Skin epidermis (tissue), 12 donors: ENCODE data around the gene MYOM3.

ENCODE experiments used
- H3K27ac ChIP-seq, 21 experiments: fragments of 200-600 bp; sonication (generic) in 11 of 21; one replicate each; pipeline ENCODE4 v1.5.0; 2020; ENCODE audit warnings: mild to moderate bottlenecking in 3 of 21, inconsistent platforms in 2 of 21, moderate library complexity in 2 of 21
- H3K4me3 ChIP-seq, 7 experiments: fragments of 200-600 bp; sonication (generic) in 2 of 7; one replicate each; pipeline ENCODE4 v1.5.0; 2020; ENCODE audit warnings: inconsistent platforms in 2 of 7, mild to moderate bottlenecking in 2 of 7, moderate library complexity in 1 of 7

MYOM3 gene

DNA sequence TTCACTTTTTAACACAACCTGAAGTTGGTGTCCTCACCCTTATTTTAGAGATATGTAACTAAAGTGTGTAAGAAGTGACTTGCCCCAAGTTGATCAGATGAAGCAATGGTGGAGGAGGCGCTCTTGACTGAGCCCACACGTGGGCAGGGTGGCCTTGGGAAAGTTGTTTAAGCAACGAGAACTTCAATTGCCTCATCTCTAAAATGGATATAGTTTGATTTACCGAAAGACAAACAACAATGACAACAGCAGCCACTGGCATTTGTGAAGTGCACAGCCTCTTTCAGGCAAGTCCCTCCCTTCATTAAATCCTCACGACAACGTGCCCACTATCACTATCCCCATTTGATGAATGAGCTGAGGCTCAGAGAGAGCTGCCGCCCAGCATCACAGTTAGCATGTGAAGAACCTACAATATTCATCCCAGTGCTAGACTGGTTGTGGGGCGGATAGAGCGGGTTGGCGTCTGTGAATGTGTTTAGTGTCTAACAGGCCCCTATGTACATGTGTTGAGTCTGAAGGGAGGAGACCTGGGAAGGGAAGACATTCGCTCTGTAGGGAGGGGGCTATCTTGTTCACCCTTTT is 28.0 kb upstream of the MYOM3 start:
- H3K27ac ChIP-seq = peak overlapping the region in 4 of 21 experiments; percentile 3 to 60 (median 38)
- H3K4me3 ChIP-seq = no peak overlapping the region

DNA sequence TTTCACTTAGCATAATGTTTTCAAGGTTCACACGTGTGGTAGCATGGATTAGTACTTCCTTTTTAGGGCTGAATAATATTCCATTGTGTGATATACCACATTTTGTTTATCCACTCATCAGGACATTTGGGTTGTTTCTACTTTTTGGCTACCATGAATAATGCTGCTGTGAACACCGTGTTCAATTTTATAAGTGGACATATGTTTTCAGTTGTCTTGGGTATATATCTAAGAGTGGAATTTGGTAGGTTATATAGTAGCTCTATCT is 27.2 kb upstream of the MYOM3 start:
- no peak overlapping the region for H3K27ac ChIP-seq

DNA sequence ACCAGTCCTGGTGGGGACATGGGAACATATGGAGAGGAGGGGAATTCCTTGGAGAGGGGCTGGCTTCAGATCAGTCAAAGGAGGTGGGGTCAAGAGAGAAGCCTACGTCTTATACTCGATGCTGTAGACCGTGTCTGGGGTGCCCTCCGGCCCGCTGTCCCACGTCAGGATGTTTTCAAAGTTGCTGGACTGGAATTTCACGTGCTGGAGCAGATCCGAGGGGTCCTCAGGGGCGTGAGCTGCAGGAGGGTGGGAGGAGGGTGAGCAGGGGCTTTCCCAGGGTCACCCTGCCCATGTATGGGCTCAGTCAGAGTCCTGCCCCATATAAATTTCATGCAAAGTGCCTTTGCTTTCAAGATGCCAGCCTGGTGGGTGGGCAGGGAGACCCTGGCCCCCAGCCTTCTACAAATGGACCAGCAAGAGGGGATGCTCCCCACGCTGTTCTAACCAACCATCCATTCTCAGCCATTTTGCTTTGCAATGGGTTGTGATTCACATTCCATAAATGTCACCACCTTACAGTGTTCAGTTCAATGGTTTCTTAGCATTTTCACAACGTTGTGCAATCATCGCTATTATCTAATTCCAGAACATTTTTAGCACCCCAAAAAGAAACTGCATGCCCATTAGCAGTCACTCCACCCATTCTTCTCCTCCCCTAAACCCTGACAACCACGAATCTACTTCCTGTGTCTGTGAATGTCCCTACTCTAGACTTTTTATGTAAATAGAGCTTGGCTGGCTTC is 26.7 kb upstream of the MYOM3 start:
- no peak overlapping the region for H3K27ac ChIP-seq
- no peak overlapping the region for H3K4me3 ChIP-seq

More for the DNA sequence above, 27.2 kb upstream of the MYOM3 start:
- no peak overlapping the region for H3K4me3 ChIP-seq

- Histone ChIP-seq H3K4me3 (no peak overlapping the region), H3K27ac (no peak overlapping the region)
Observed at GRCh38 chr1:24136956-24137539, 25.1 kb upstream of the MYOM3 start.

GRCh38 chr1:24134376-24134775 is 22.4 kb upstream of the MYOM3 start:
- no peak overlapping the region for H3K4me3 ChIP-seq
- no peak overlapping the region for H3K27ac ChIP-seq

DNA sequence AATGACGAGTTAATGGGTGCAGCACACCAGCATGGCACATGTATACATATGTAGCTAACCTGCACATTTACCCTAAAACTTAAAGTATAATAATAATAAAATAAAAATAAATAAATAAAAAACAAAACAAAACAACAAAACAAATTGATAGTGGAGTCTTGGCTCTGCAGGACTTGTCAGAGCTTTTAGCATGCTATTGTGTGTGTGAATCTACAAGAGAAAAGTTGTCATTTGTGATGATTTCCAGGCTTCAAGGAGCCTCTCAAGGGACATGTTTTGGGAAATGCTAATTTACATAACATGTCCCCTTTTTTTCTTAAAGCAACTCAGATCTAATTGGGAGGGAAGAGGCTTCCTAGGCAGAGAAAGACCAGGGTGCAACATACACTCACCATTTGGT is 21.9 kb upstream of the MYOM3 start:
- Histone ChIP-seq H3K27ac (no peak overlapping the region), H3K4me3 (no peak overlapping the region)

DNA sequence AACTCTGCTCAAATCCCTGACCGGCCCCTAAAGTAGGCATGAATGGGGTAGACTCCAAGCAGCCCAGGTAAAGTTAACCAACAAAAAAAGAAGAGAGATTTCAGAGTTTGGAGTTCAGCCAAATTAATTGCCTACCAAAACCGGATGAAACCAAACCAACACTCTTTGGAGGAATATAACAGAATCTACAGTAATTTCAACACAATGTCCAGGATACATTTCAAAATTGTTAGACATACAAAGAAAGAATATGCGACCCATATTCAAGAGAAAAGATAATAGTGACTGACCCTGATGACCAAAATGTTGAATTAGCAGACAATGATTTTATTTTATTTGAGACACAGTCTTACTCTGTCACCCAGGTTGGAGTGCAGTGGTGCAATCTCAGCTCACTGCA is 18.4 kb upstream of the MYOM3 start:
- no peak overlapping the region for H3K4me3 ChIP-seq
- no peak overlapping the region for H3K27ac ChIP-seq

DNA sequence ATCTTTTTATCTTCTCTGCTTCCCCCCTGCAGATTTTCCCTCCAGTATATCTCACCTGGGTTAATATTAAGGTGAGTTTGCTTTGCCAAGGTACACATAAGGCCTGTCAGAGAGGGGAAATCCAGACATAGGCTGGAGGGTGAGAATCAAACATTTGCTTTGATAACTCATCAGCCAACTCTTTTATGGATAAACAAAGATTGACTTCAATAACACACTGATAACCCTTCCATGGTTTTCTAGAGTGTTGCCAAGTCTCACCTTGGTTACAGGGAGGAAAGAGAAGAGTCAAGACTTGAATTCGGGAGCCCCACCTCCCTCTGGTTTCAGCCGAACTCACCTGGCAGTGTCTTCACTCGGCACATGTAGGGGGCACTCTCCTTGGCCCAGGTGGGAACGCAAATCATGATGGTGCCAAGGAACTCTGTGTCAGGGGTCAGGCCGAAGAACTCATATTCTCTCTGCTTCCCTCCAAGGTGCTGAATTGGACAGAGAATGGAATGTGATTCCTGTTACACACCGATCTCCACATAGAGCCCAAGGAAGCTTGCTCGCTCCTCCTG is 15.9 kb upstream of the MYOM3 start:
- no peak overlapping the region for H3K27ac ChIP-seq
- no peak overlapping the region for H3K4me3 ChIP-seq

DNA sequence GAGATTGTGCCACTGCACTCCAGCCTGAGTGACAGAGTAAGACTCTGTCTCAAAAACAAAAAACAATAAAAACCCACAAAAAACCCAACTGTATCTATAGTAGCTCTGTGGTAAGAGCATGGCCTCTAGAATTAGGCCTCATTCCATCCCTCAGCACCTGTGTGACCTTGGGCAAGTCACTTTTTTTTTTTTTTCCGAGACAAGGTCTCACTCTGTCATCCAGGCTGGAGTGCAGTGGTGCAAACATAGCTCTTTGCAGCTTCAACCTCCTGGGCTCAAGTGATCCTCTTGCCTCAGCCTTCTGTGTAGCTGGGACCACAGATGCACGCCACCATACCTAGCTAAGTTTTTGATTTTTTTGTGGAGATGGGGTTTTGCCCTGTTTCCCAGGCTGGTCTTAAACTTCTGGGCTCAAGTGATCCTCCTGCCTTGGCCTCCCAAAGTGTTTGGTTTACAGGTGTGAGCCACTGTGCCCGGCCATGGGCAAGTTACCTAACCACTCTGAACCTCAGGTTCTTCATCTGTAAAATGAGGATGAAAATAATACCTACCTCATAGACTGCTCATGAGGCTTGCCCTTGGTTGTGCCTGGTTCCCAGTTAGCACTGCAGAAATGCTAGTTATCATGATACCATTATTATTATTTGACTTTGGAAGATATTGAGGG is 15.3 kb upstream of the MYOM3 start:
- H3K4me3 ChIP-seq = no peak overlapping the region
- H3K27ac ChIP-seq = no peak overlapping the region

DNA sequence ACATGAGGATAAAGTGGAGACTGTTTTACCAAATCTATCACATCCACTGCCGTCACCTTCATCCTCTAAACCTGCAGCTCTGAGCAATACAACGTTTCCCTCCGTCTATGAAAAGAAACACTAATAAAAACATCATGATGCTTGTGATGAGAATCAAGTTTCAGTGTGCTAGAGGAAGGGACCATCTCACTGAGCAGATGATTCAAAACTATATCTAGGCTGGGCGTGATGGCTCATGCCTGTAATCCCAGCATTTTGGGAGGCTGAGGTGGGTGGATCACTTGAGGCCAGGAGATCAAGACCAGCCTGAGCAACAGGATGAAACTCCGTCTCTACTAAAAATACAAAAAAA is 14.7 kb upstream of the MYOM3 start:
- H3K4me3 ChIP-seq = no peak overlapping the region
- H3K27ac ChIP-seq = no peak overlapping the region

DNA sequence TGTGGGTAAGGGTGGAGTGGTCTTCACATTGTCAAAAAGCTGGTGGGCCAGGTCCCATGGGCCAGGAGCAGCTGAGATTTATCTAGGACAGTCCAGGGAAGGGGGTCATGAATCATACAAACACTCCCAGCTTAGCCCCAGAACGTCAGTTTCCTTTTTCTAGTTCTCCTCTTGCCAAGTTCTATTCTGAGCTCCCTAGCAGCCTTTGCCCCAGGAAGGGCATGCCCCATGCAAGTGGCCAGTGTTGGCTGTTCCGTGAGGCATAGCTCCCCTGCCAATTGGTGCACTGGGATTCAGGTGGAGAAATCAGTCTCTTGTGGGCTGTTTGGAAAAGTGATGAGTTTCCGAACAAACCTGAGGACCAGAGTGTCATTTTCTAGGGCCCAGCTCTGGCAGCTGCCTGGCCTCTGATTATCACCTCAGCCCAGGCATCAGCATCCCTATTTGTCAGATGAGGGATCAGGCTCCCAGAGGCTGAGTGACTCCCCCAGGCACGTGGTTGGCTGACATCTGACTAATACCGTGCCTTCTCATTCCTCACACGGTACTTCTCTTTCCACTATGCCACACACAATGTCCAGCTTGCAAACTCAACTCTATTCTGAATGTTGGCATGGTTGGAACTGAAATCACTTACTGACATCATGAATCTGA is 14.2 kb upstream of the MYOM3 start:
- Histone ChIP-seq H3K4me3 (no peak overlapping the region), H3K27ac (no peak overlapping the region)

DNA sequence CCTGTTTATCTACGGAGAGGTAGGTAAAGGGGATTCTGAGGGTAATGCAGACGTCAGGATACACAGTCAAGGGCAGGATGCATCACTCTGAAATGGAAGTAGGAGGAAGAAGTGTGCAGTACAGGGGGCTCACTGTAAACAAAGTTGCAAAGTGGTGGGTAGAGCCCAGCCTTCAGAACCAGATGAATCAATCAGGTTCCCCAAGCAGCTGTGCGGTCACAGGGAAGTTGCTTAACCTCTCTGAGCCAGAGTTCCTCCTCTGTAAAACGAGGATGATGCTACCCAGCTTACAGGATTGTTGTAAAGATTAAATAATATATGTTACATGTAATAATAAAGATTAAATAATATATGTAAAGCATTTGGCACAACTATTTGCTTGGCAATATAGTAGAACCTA is 13.5 kb upstream of the MYOM3 start:
- no peak overlapping the region for H3K4me3 ChIP-seq
- H3K27ac ChIP-seq = no peak overlapping the region

GRCh38 chr1:24124980-24125379 is 13.0 kb upstream of the MYOM3 start:
- Histone ChIP-seq H3K4me3 (no peak overlapping the region), H3K27ac (no peak overlapping the region)

DNA sequence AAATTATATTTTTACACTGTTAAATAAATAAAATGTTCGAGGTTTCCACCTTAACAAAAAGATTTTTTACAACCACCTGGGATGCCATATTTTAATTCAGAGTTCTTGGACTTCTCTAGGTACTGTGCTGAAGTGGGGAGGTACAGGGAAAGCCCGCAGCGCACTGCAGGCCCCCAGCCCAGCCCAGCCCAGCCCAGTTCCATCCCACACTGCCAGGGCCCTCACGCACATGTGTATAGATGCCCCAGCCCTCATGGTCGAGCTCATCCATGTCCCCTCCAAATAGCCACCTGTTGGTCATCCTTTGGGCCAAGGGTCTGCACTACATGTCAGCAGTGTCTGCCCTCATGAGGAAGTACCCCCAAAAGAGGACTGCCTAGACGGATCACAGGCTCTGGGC is 11.7 kb upstream of the MYOM3 start:
- Histone ChIP-seq H3K4me3 (no peak overlapping the region), H3K27ac (no peak overlapping the region)

DNA sequence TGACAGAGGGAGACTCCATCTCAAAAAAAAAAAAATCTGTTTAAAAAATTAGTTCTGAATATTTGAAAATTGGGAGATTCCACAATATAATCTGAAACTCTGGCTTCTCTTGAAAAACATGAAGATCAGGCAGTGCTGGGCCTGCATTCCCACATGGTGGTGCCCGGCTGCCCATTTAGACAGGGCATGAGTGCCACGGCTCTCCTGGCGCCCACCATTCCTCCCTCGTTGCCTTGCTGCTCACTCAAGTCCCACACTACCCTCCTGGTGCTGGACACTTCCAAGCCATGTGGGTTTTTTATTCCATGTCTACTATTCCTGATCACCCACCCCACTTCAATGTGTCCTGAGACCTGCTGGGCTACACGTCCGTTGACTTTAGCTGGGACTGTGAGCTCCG is 10.8 kb upstream of the MYOM3 start:
- no peak overlapping the region for H3K4me3 ChIP-seq
- no peak overlapping the region for H3K27ac ChIP-seq

DNA sequence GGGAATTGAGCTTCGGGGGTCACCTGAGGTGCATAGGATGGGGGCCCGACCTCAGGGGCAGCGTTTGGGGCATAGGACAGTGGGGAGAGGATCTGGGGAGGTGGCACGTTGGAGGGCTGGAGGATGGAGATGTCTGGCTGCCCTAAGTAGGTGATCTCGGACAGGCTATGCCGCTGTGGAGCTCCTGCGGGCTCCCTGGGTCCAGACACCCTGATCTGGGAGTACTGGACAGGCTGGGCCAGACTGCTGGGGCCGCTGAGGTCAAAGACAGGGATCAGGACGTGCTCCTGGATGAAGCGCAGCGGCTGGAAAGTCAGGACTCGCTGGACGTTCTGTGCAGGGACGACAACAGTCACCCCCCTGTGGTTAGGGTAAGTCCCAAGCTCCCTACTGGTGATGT is 9.5 kb upstream of the MYOM3 start:
- Histone ChIP-seq H3K27ac (peak overlapping the region in 12 of 21 experiments; percentile 7 to 84 (median 74)), H3K4me3 (no peak overlapping the region)

- H3K27ac ChIP-seq = peak overlapping the region in 19 of 21 experiments; percentile 7 to 84 (median 73)
- H3K4me3 ChIP-seq = no peak overlapping the region
Observed at GRCh38 chr1:24120965-24121364, 9.0 kb upstream of the MYOM3 start.

GRCh38 chr1:24119859-24120756 is 8.2 kb upstream of the MYOM3 start:
- H3K27ac ChIP-seq = peak overlapping the region in 20 of 21 experiments; percentile 7 to 84 (median 73)
- H3K4me3 ChIP-seq = no peak overlapping the region

DNA sequence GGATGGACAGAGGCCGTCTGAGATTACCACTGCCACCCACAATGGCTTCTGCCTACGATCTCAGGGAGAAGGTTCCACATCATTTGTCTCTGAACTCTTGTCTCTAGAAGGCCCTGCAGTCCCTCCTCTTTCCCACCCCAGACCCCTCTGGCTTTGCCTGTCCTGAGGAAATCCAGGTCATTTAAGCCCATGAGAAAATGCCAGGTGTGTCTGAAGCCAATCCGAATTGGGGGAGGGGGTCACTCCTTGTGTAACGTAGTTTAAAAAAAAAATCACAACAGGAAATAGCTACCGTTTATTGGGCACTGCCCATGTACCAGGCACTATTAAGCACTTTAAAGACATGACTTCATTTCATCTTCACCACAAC is 7.5 kb upstream of the MYOM3 start:
- peak overlapping the region in 19 of 21 experiments; percentile 7 to 84 (median 71) for H3K27ac ChIP-seq
- no peak overlapping the region for H3K4me3 ChIP-seq
